Measurements from ENCODE around the gene MAP3K20. TPM values are rescaled to one million over a fixed set of nuclear protein-coding genes. Genes with fewer than 3 reads are reported as not detected.
"Not testable (repeated sequence)": the region's sequence is repeated elsewhere in the genome, so short reads cannot be mapped to it uniquely, and the experiment has no call there.

The MAP3K20 gene
- total and polyA plus RNA-seq, 2 experiments from 2014 or later = 7.6 to 9.6 TPM

DNA sequence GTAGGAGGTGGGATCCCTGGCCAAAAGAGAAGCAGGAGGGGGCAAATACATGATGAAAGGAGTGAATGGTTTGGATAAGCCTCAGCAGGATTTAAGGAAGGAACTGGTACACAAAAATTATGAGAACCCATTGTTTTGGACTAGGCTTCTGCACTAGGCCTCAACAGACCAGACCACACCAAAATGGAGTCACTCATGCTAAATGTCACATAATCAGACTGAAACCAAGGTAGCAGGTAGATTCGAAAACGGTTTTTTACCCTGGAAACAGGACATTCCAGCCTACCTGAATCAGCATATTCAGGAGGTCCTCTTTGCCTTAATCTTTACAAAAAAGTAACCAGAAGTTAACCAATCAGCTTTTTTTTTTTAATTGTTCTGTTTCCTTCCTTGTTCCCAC, 229.7 kb downstream of the MAP3K20 start (continued):
- no peak for TF ChIP-seq POLR2AphosphoS5 (IDR thresholded peaks at IDR 0.05; ENCODE audit: low read depth)

DNA sequence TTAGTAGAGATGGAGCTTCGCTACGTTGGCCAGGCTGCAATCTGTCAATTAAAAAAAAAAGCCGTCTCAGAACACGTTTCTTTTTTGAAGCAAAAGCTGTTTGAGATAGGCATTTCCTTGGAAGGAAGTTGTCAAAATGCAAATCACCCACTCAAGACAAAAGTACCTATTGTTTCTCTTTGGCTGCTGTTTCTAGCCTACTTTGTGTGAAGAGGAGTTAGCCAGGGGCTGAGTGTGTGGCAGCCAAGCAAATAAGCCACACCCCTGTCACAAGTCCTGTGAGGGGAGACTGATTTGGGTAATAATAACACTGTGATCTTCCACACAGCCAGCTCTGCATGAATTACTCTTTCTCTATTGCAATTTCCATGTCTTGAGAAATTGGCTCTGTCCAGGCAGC, 231.6 kb downstream of the MAP3K20 start:
- peak overlapping the region; percentile 28; the same call in 1 of the 2 replicates for H3K4me3 ChIP-seq

DNA sequence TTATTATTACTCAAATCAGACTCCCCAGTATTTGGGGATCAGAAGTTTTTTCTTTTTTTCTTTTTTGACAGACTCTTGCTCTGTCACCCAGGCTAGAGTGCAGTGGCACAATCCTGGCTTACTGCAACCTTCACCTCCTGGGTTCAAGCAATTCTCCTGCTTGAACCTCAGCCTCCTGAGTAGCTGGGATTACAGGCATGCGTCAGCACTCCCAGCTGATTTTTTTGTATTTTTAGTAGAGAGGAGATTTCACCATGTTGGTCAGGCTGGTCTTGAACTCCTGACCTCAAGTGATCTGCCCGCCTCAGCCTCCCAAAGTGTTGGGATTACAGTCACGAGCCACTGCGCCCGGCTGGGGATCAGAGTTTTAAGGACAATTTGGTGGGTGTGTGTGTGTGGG, 233.7 kb downstream of the MAP3K20 start:
- H3K4me3 ChIP-seq; DNase-seq (ENCODE audit: low spot score); H3K27ac ChIP-seq (ENCODE audit: low read depth); H3K9me3 Mint-ChIP-seq; H3K4me2 ChIP-seq; H3K27ac Mint-ChIP-seq; H3K36me3 ChIP-seq (ENCODE audit: insufficient read depth); H4K20me1 ChIP-seq (replicated peaks; ENCODE audit: insufficient read depth); ATAC-seq; H3K27me3 ChIP-seq (ENCODE audit: insufficient read depth); H3K79me2 ChIP-seq (replicated peaks; ENCODE audit: insufficient read depth); H3K27me3 Mint-ChIP-seq (ENCODE audit: insufficient read depth, low read depth, poor library complexity); H3K4me3 Mint-ChIP-seq; H3F3A ChIP-seq (replicated peaks; ENCODE audit: low read depth); H3K9me2 ChIP-seq (ENCODE audit: insufficient read depth); H3K36me3 Mint-ChIP-seq (ENCODE audit: low read depth): not testable (repeated sequence)
- Histone ChIP-seq H2AFZ (peak overlapping the region; percentile 78), H3K4me1 (ENCODE audit: insufficient read depth) (peaks cover 40% of the 10 kb centered on the region)
- peaks cover 36% of the 10 kb centered on the region for H3K4me1 Mint-ChIP-seq

More for the DNA sequence above, 231.6 kb downstream of the MAP3K20 start:
- TF ChIP-seq NANOG (IDR thresholded peaks at IDR 0.05; ENCODE audit: borderline replicate concordance) (no peak), ZNF331 (CRISPR knock-in tag; IDR thresholded peaks at IDR 0.05; ENCODE audit: low read depth) (no peak)
- peak overlapping the region; percentile 73 for H3K27ac Mint-ChIP-seq
- no peaks in the 10 kb centered on the region for H3K36me3 ChIP-seq (ENCODE audit: insufficient read depth)
- peaks cover 15% of the 10 kb centered on the region for H3K36me3 Mint-ChIP-seq (ENCODE audit: low read depth)
- H3K27me3 ChIP-seq (ENCODE audit: insufficient read depth) = no peaks in the 10 kb centered on the region
- peak overlapping the region; percentile 65 for H3K4me2 ChIP-seq
- no peaks in the 10 kb centered on the region for H3F3A ChIP-seq (replicated peaks; ENCODE audit: low read depth)
- H3K27me3 Mint-ChIP-seq (ENCODE audit: insufficient read depth, low read depth, poor library complexity) = peaks cover 7% of the 10 kb centered on the region
- peak overlapping the region; percentile 80; the same call in 1 of the 2 replicates for H3K27ac ChIP-seq (ENCODE audit: low read depth)
- no peaks in the 10 kb centered on the region for H4K20me1 ChIP-seq (replicated peaks; ENCODE audit: insufficient read depth)
- peaks cover 8% of the 10 kb centered on the region; the same call in 1 of the 2 replicates for H3K9me2 ChIP-seq (ENCODE audit: insufficient read depth)
- ATAC-seq = peak; percentile 88
- H3K9me3 Mint-ChIP-seq = peaks cover 26% of the 10 kb centered on the region
- no peaks in the 10 kb centered on the region for H3K79me2 ChIP-seq (replicated peaks; ENCODE audit: insufficient read depth)
- H3K4me1 ChIP-seq (ENCODE audit: insufficient read depth) = peaks cover 45% of the 10 kb centered on the region
- peaks cover 41% of the 10 kb centered on the region for H3K4me1 Mint-ChIP-seq
- DNase-seq (ENCODE audit: low spot score) = peak; percentile 44
- H2AFZ ChIP-seq = no peak overlapping the region; the same call in 1 of the 2 replicates
- no peak overlapping the region for H3K4me3 Mint-ChIP-seq

DNA sequence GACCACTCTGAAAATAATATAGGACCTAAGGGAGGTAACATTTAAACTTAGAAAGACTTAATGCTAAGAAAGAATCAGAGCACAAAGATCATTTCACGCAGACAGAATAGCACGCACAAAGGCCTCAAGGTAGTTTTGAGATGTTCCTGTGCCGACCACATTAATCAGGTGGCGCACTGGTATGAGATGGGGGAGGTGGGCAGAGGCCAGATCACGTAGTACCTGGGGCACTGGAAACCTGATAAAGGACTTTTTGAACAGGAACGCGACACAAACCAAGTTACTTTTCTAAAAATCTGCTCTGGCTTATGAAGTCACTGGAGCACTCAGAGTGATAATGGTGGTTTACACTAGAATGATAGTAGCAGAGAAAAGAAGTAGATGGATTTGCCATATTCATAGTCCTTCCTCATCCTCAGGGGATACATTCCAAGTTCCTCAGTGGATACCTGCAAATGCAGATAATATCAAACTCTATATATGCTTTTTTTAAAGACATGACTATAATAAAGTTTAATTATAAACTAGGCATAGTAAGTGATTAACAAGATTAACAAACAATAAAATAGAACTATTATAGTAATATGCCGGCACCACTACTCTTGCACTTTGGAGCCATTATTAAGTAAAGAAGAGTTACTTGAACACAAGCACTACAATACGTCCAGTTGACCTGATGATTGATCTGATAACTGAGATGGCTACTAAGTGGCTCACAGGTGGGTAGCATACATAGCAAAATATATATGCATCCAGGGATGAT, 236.4 kb downstream of the MAP3K20 start:
- DNase-seq (ENCODE audit: low spot score) = no peak
- H2AFZ ChIP-seq = peak overlapping the region; percentile 14; the same call in 1 of the 2 replicates
- peaks cover 14% of the 10 kb centered on the region for H3K4me1 ChIP-seq (ENCODE audit: insufficient read depth)
- H3K27me3 ChIP-seq (ENCODE audit: insufficient read depth) = no peaks in the 10 kb centered on the region
- no peaks in the 10 kb centered on the region for H3K79me2 ChIP-seq (replicated peaks; ENCODE audit: insufficient read depth)
- H3K27ac ChIP-seq (ENCODE audit: low read depth) = no peak overlapping the region
- Mint-ChIP-seq H3K36me3 (ENCODE audit: low read depth) (peaks cover 4% of the 10 kb centered on the region; the same call in 1 of the 3 replicates), H3K27ac (no peak overlapping the region), H3K4me3 (no peak overlapping the region), H3K9me3 (peaks cover 7% of the 10 kb centered on the region; the same call in 2 of the 3 replicates), H3K27me3 (ENCODE audit: insufficient read depth, low read depth, poor library complexity) (peaks cover 2% of the 10 kb centered on the region), H3K4me1 (peaks cover 15% of the 10 kb centered on the region)
- H3F3A ChIP-seq (replicated peaks; ENCODE audit: low read depth) = no peaks in the 10 kb centered on the region
- H3K4me2 ChIP-seq = no peak overlapping the region
- no peak overlapping the region for H3K4me3 ChIP-seq
- no peaks in the 10 kb centered on the region for H3K9me2 ChIP-seq (ENCODE audit: insufficient read depth)
- H3K36me3 ChIP-seq (ENCODE audit: insufficient read depth) = no peaks in the 10 kb centered on the region
- no peaks in the 10 kb centered on the region for H4K20me1 ChIP-seq (replicated peaks; ENCODE audit: insufficient read depth)
- ATAC-seq = no peak; the same call in 2 of the 3 replicates
- TF ChIP-seq, protein P1, sequence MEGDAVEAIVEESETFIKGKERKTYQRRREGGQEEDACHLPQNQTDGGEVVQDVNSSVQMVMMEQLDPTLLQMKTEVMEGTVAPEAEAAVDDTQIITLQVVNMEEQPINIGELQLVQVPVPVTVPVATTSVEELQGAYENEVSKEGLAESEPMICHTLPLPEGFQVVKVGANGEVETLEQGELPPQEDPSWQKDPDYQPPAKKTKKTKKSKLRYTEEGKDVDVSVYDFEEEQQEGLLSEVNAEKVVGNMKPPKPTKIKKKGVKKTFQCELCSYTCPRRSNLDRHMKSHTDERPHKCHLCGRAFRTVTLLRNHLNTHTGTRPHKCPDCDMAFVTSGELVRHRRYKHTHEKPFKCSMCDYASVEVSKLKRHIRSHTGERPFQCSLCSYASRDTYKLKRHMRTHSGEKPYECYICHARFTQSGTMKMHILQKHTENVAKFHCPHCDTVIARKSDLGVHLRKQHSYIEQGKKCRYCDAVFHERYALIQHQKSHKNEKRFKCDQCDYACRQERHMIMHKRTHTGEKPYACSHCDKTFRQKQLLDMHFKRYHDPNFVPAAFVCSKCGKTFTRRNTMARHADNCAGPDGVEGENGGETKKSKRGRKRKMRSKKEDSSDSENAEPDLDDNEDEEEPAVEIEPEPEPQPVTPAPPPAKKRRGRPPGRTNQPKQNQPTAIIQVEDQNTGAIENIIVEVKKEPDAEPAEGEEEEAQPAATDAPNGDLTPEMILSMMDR (conservative IDR thresholded peaks at IDR 0.05; ENCODE audit: low read depth in 2 of 2) = no peak
- TF ChIP-seq POLR2AphosphoS5 (IDR thresholded peaks at IDR 0.05; ENCODE audit: low read depth) (no peak), JUNB (IDR thresholded peaks at IDR 0.05; ENCODE audit: unreplicated experiment) (no peak), ZNF331 (CRISPR knock-in tag; IDR thresholded peaks at IDR 0.05; ENCODE audit: low read depth) (no peak), EZH2 (IDR thresholded peaks at IDR 0.05; ENCODE audit: low read depth, unreplicated experiment) (no peak), EZH2phosphoT487 (IDR thresholded peaks at IDR 0.05; ENCODE audit: unreplicated experiment) (no peak), ZNF114 (CRISPR knock-in tag; IDR thresholded peaks at IDR 0.05) (no peak), CREB1 (CRISPR knock-in tag; IDR thresholded peaks at IDR 0.05; ENCODE audit: low read depth) (no peak), STAT1 (IDR thresholded peaks at IDR 0.05; ENCODE audit: unreplicated experiment) (no peak)
- TF ChIP-seq, protein P2, sequence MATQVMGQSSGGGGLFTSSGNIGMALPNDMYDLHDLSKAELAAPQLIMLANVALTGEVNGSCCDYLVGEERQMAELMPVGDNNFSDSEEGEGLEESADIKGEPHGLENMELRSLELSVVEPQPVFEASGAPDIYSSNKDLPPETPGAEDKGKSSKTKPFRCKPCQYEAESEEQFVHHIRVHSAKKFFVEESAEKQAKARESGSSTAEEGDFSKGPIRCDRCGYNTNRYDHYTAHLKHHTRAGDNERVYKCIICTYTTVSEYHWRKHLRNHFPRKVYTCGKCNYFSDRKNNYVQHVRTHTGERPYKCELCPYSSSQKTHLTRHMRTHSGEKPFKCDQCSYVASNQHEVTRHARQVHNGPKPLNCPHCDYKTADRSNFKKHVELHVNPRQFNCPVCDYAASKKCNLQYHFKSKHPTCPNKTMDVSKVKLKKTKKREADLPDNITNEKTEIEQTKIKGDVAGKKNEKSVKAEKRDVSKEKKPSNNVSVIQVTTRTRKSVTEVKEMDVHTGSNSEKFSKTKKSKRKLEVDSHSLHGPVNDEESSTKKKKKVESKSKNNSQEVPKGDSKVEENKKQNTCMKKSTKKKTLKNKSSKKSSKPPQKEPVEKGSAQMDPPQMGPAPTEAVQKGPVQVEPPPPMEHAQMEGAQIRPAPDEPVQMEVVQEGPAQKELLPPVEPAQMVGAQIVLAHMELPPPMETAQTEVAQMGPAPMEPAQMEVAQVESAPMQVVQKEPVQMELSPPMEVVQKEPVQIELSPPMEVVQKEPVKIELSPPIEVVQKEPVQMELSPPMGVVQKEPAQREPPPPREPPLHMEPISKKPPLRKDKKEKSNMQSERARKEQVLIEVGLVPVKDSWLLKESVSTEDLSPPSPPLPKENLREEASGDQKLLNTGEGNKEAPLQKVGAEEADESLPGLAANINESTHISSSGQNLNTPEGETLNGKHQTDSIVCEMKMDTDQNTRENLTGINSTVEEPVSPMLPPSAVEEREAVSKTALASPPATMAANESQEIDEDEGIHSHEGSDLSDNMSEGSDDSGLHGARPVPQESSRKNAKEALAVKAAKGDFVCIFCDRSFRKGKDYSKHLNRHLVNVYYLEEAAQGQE (IDR thresholded peaks at IDR 0.05; ENCODE audit: unreplicated experiment) = no peak
